ENCODE measurements around the gene PFDN1.
"Not testable (repeated sequence)": the region's sequence is repeated elsewhere in the genome, so short reads cannot be mapped to it uniquely, and the experiment has no call there.

PFDN1 gene

DNA sequence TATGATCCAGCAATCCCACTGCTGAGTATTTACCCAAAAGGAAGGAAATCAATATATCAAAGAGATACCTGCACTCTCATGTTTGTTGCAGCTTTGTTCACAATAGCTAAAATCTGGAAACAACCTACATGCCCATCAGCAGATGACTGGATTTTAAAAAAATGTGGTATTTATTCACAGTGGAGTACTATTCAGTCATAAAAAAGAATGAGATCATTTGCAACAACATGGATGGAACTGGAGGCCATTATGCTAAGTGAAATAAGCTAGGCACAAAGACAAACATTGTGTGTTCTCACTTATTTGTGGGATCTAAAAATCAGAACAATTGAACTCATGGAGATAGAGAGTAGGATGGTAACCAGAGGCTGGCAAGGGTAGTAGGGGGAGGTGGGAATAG, 94.8 kb downstream of the PFDN1 start:
- FAIRE-seq = no peak

DNA sequence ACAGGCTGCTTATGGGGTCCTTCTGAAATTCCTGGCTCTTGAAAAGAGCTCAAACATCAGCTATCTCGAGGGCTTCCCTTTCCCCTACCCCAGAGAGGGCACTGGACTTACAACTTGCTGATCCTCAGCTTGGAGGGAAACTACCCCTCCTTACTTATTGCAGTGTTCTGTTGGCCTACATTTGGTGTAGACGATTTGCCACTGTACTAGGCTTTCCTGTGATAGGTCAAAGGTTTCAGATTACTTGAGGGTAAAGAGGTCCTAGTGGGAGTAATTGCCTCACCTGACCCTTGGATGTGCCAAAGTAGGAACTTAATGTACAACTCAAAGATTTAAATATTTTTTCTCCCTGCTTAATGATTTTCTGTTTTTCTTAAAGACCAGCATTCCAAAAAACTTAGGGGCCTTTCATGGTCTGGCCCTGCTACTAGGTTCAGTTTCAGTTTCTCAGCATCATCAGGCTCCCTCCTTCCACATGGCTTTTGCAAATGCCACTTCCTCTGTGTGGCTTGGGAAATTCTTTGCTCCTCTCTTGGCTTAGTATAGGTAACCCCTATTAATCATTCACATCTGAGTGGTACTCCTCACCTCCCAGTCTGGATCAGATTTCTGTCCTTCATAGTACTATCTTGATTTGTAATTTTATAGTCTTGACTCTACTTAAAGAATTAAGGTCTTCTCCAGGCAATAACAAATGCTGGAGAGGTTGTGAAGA, 95.5 kb downstream of the PFDN1 start:
- no peak for FAIRE-seq

GRCh38 chr5:140205952-140206351, 96.9 kb downstream of the PFDN1 start:
- FAIRE-seq = no peak

DNA sequence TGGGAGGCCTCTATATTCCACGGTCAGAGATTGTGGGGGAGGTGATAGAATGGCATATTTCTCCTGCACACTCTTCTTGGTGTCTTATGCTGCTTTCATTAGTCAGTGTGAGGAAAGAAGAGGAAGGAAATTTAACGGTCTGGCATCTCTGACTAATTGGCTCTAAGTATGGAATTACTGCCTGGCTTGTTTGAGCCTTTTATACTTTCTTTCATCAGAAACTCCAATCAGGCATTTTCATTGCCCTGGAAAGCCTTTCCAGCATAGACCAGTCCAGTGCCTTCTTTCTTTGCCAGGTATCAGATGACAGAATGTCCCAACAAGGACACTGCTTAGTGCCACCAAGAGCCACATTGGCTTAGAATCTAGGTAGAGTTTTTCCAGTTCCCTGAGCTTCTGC, 97.7 kb downstream of the PFDN1 start:
- no peak for FAIRE-seq

- no peak for FAIRE-seq
These were observed 100.3 kb downstream of the PFDN1 start for GRCh38 chr5:140202610-140203009.

GRCh38 chr5:140202078-140202477, 100.8 kb downstream of the PFDN1 start:
- no peak for FAIRE-seq

DNA sequence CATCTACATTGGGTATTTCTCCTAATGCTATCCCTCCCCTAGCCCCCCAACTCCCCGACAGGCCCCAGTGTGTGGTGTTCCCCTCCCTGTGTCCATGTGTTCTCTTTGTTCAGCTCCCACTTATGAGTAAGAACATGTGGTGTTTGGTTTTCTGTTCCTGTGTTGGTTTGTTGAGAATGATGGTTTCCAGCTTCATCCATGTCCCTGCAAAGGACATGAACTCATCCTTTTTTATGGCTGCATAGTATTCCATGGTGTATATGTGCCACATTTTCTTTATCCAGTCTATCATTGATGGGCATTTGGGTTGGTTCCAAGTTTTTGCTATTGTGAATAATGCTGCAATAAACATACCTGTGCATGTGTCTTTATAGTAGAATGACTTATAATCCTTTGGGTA, 104.0 kb downstream of the PFDN1 start:
- FAIRE-seq = not testable (repeated sequence)

DNA sequence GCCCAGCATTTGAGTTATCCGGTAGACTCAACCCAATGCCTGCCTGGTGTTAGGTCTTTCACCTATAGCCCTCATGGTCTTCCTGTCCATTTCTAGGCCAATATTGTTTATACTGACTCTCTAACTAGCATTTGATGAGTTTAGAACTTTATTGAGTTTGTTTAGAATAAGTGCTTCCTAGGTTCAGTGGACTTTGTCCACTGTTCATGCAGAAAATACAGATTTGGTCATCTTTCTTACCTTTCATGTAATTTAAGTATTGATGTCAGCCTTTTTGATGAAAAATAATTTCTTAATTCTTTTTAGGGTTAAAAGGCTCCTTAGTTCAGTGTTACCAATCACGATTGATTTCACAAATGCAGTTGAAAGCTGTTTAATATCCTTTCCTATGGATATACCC, 105.9 kb downstream of the PFDN1 start:
- no peak for FAIRE-seq

DNA sequence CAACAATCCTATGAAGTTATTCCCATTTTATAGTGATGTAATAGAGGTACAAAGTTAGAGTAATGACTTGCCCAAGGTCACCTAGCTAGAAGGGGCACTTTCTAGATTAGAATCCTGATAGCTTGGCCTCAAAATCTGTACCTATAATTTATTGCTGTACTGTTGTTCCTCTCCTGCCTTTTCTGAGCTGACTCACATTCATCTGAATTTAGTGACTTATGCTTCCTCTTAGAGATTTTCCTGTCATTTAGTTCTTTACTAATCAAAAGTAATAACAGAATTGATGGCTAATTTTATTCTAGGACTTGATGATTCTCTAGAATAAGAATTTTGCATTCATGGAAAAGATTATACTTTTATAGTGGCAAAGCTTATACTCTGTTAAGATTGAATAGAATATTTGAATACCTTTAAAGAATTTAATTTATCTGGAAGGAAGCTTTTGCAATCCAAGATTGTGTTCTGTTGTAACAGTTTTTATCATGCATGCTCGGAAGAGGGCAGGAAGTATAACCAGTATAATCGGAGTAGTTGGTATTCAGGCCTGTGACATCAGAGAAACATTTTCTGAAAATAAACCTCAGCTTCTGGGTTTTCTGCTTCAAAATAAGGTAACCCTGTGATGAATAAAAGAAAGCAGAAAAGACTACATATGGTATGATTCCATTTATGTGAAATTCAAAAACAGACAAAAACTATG, 106.6 kb downstream of the PFDN1 start:
- no peak for FAIRE-seq
